CD4-positive, alpha-beta T cell (primary cell): ENCODE data around the gene SSNA1. TPM values are rescaled to one million over a fixed set of nuclear protein-coding genes. Genes with fewer than 3 reads are reported as not detected.

ENCODE experiments used
- ATAC-seq: fragments of 200-7000 bp; cut with Tn5 transposase; one replicate; pipeline ENCODE4 v1.10.0; 2022; ENCODE audit warnings: mild to moderate bottlenecking; ENCODE audit not compliant: poor library complexity
- CTCF ChIA-PET: fragments of 350-600 bp; sonication (Branson Sonifier 250); formaldehyde crosslinking; loops from one replicate; lab custom pipeline; 2021; ENCODE audit warnings: antibody characterized with exemption, inconsistent platforms; lab: Charles Lee
- POLR2A ChIA-PET: fragments of 350-600 bp; sonication (Branson Sonifier 250); formaldehyde crosslinking; loops from one replicate; lab custom pipeline; 2021; ENCODE audit warnings: antibody characterized with exemption, inconsistent platforms; lab: Charles Lee
- DNase-seq, 14 experiments: peaks; one replicate each; pipeline ENCODE4 v3.0.0-alpha.2; 2013 to 2020; ENCODE audit warnings: mixed read lengths in 2 of 14
- H3K27ac ChIP-seq, 2 donors: one replicate each; pipeline versions ENCODE4 v1.5.1 to v1.7.0; 2013; ENCODE audit warnings: low read length in 2 of 2, low read depth in 1 of 2, mild to moderate bottlenecking in 1 of 2
- H3K27me3 ChIP-seq, 2 experiments: 1 replicate in 1 of 2; 2 replicates in 1 of 2; pipeline versions ENCODE4 v1.6.1 to v1.7.0; 2013; ENCODE audit warnings: low read length in 2 of 2, control low read depth in 1 of 2, mild to moderate bottlenecking in 1 of 2, moderate library complexity in 1 of 2; ENCODE audit not compliant: insufficient read depth in 2 of 2, control insufficient read depth in 1 of 2
- H3K36me3 ChIP-seq: one replicate; pipeline ENCODE4 v1.6.1; 2013; ENCODE audit warnings: low read length, control low read depth; ENCODE audit not compliant: insufficient read depth
- H3K4me1 ChIP-seq: one replicate; pipeline ENCODE4 v1.6.1; 2013; ENCODE audit warnings: low read length, control low read depth; ENCODE audit not compliant: insufficient read depth
- H3K4me3 ChIP-seq: one replicate; pipeline ENCODE4 v1.5.1; 2013; ENCODE audit warnings: mild to moderate bottlenecking, low read length, moderate library complexity
- H3K9me3 ChIP-seq, 2 experiments: 1 replicate in 1 of 2; 2 replicates in 1 of 2; pipeline versions ENCODE4 v1.6.1 to v1.7.0; 2013; ENCODE audit warnings: low read length in 2 of 2, mild to moderate bottlenecking in 2 of 2, control low read depth in 1 of 2, moderate library complexity in 1 of 2; ENCODE audit not compliant: control insufficient read depth in 1 of 2, insufficient read depth in 1 of 2
- H3K27ac Mint-ChIP-seq: one replicate; pipeline ENCODE4 v1.8.0; 2020; ENCODE audit warnings: mixed read lengths
- H3K27me3 Mint-ChIP-seq: one replicate; pipeline ENCODE4 v1.8.0; 2021; ENCODE audit warnings: mixed read lengths
- H3K36me3 Mint-ChIP-seq: one replicate; pipeline ENCODE4 v1.8.0; 2021; ENCODE audit warnings: low read depth, mixed read lengths
- H3K4me1 Mint-ChIP-seq: one replicate; pipeline ENCODE4 v1.8.0; 2021; ENCODE audit warnings: low read depth, mixed read lengths
- H3K4me3 Mint-ChIP-seq: one replicate; pipeline ENCODE4 v1.8.0; 2020; ENCODE audit warnings: mild to moderate bottlenecking, mixed read lengths
- H3K9me3 Mint-ChIP-seq: one replicate; pipeline ENCODE4 v1.8.0; 2020; ENCODE audit warnings: mixed read lengths
- intact Hi-C, 2 experiments: fragments of 100-400 bp; cut with DNase I in 1 of 2; cut with micrococcal nuclease in 1 of 2; formaldehyde crosslinking; loops; one replicate each; pipeline versions ENCODE4 v1.15.1 to v1.9.0; 2023 to 2025; cut with DNase I, micrococcal nuclease
- total RNA-seq, 174 experiments: library from RNA in 2 of 174; stranded (reverse) in 2 of 174; gene quantifications; one replicate each; pipeline ENCODE4 v1.2.3 and lab custom pipeline; 2021 to 2026
- TF ChIP-seq, protein P1 (sequence below): fragments of 200-600 bp; IDR thresholded peaks from one replicate; pipeline ENCODE4 v1.8.0; 2022; ENCODE audit warnings: antibody characterized with exemption, mild to moderate bottlenecking

SSNA1 gene
- total RNA-seq, 2 experiments from 2014 or later: 30.1 to 30.5 TPM

DNA sequence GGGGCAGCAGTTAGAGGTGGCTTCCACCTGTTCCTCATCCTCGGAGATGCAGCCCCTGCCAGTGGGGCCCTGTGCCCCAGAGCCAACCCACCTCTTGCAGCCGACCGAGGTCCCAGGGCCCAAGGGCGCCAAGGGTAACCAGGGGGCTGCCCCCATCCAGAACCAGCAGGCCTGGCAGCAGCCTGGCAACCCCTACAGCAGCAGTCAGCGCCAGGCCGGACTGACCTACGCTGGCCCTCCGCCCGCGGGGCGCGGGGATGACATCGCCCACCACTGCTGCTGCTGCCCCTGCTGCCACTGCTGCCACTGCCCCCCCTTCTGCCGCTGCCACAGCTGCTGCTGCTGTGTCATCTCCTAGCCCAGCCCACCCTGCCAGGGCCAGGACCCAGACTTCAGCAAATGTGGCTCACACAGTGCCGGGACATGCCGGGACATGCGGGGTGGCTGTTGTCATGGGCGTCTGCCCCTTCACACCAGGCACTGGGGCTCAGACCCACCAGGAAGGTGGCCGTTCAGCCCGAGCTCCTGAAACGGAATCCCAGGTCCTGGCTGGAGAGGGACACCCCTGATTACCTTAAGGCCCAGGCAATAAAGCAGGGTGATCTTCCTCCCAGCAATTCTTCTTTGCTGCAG is 37.3 kb downstream of the SSNA1 start:
- DNase-seq: no peak
- intact Hi-C loops: loop anchor here in 1 of 2 experiments (5.0 kb wide), 1 partner anchor 179 kb away; the partner anchor contains the start of gene NPDC1
- peaks cover 18% of the 10 kb centered on the region for H3K4me1 Mint-ChIP-seq

DNA sequence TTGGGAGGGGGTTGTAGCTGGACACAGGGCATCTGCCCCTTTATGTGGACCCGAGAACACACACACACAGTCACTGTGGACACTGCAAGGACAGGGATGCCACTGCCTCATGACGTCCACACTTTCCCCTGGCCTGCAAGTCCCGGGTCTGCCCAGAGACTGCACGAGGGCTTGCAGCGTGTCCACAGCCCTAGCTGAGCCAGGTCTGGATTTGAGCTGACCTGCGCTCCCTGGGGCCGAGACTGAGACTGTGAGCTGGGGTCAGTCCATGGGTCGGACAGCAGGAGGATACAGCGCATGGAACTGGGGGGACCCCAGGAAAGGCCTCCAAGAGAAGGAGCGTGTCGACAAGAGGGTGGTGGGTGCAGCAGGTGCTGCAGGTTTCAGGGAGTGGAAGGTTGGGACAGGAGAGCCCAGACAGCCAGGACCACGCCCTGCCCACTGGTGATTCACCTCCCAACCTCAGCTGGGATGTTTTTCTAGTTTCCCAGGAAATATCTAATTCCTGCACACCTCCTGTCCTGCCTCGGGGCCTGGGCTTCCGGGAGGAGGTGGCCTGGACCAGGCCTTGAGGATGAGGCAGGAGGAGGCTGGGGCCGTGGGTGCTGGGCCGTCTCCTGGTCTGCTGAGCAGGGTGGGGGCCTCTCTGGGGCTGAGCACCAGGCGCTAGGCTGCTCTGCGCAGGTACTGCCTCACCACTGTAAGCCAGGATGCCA is 38.0 kb downstream of the SSNA1 start:
- Histone ChIP-seq H3K36me3 (no peaks in the 10 kb centered on the region), H3K4me1 (peaks cover 34% of the 10 kb centered on the region), H3K4me3 (no peak overlapping the region), H3K27me3 (peaks cover 3 to 16% of the 10 kb centered on the region in 2 experiments), H3K9me3 (peaks cover 0 to 4% of the 10 kb centered on the region in 2 experiments), H3K27ac (no peak overlapping the region)
- Mint-ChIP-seq H3K27me3 (peaks cover 5% of the 10 kb centered on the region), H3K27ac (no peak overlapping the region), H3K4me1 (peaks cover 18% of the 10 kb centered on the region), H3K9me3 (no peaks in the 10 kb centered on the region), H3K36me3 (no peaks in the 10 kb centered on the region), H3K4me3 (no peak overlapping the region)
- DNase-seq (no peak), ATAC-seq (no peak)
- POLR2A ChIA-PET: interaction anchor here (1.3 to 2.4 kb wide), 4 partner anchors 14 to 131 kb away, joined by 4 to 15 read pairs (median 8); partner anchors contain the start of genes TPRN and TUBB4B
- TF ChIP-seq, protein P1, sequence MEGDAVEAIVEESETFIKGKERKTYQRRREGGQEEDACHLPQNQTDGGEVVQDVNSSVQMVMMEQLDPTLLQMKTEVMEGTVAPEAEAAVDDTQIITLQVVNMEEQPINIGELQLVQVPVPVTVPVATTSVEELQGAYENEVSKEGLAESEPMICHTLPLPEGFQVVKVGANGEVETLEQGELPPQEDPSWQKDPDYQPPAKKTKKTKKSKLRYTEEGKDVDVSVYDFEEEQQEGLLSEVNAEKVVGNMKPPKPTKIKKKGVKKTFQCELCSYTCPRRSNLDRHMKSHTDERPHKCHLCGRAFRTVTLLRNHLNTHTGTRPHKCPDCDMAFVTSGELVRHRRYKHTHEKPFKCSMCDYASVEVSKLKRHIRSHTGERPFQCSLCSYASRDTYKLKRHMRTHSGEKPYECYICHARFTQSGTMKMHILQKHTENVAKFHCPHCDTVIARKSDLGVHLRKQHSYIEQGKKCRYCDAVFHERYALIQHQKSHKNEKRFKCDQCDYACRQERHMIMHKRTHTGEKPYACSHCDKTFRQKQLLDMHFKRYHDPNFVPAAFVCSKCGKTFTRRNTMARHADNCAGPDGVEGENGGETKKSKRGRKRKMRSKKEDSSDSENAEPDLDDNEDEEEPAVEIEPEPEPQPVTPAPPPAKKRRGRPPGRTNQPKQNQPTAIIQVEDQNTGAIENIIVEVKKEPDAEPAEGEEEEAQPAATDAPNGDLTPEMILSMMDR: no peak
- intact Hi-C loops: loop anchor here (1.0 to 5.0 kb wide), 5 partner anchors 104 to 180 kb away; partner anchors contain the start of gene NPDC1 (in 2 of the 2)
- CTCF ChIA-PET: interaction anchor here (0.6 to 2.5 kb wide), 3 partner anchors 10 to 198 kb away, joined by 3 to 15 read pairs (median 4); no protein-coding TSS in a partner anchor

More for the DNA sequence above, 37.3 kb downstream of the SSNA1 start:
- ATAC-seq: no peak
- Mint-ChIP-seq H3K4me3 (no peak overlapping the region), H3K27me3 (peaks cover 5% of the 10 kb centered on the region), H3K27ac (no peak overlapping the region), H3K9me3 (no peaks in the 10 kb centered on the region), H3K36me3 (no peaks in the 10 kb centered on the region)
- Histone ChIP-seq H3K4me1 (peaks cover 36% of the 10 kb centered on the region), H3K27ac (no peak overlapping the region), H3K36me3 (no peaks in the 10 kb centered on the region), H3K4me3 (no peak overlapping the region), H3K27me3 (peaks cover 3 to 16% of the 10 kb centered on the region in 2 experiments), H3K9me3 (peaks cover 0 to 4% of the 10 kb centered on the region in 2 experiments)
- ChIA-PET CTCF (interaction anchor here (0.8 to 2.5 kb wide), 4 partner anchors 11 to 197 kb away, joined by 3 to 15 read pairs (median 5); no protein-coding TSS in a partner anchor), POLR2A (interaction anchor here (1.1 to 4.7 kb wide), 4 partner anchors 15 to 130 kb away, joined by 3 to 46 read pairs (median 7); partner anchors contain the start of gene TUBB4B)
- TF ChIP-seq, protein P1: no peak
